ENCODE data around the gene NFATC3. TPM values are rescaled to one million over a fixed set of nuclear protein-coding genes. Genes with fewer than 3 reads are reported as not detected.

NFATC3 gene
- total RNA-seq, 1 experiment from 2014 or later = 33.0 TPM

DNA sequence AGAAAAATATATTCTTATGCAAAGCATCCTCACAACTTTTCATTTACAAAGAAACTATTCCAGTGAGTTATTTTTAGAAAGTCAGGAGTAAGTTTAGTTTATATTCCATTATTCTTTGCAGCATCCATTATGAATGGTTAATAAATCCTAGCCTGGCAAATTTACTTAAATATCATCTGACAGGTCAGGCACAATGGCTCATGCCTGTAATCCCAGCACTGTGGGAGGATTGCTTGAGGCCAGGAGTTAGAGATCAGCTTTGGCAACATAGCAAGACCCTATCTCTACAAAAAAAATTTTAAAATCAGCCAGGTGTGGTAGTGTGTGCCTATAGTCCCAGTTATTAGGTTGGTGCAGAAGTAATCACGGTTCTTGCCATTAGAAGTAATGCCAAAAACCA, 137.9 kb downstream of the NFATC3 start:
- TF ChIP-seq, protein P1, sequence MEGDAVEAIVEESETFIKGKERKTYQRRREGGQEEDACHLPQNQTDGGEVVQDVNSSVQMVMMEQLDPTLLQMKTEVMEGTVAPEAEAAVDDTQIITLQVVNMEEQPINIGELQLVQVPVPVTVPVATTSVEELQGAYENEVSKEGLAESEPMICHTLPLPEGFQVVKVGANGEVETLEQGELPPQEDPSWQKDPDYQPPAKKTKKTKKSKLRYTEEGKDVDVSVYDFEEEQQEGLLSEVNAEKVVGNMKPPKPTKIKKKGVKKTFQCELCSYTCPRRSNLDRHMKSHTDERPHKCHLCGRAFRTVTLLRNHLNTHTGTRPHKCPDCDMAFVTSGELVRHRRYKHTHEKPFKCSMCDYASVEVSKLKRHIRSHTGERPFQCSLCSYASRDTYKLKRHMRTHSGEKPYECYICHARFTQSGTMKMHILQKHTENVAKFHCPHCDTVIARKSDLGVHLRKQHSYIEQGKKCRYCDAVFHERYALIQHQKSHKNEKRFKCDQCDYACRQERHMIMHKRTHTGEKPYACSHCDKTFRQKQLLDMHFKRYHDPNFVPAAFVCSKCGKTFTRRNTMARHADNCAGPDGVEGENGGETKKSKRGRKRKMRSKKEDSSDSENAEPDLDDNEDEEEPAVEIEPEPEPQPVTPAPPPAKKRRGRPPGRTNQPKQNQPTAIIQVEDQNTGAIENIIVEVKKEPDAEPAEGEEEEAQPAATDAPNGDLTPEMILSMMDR (conservative IDR thresholded peaks at IDR 0.05) = no peak
- peaks cover 2% of the 10 kb centered on the region; the same call in 1 of the 2 replicates for H3K4me1 ChIP-seq (ENCODE audit: insufficient read depth, low read length)
- no peak overlapping the region for H3K18ac ChIP-seq (ENCODE audit: insufficient read length, low read depth, low read length)
- H2BK5ac ChIP-seq (ENCODE audit: insufficient read length, low read length) = no peak overlapping the region
- no peak overlapping the region for H2AK5ac ChIP-seq (ENCODE audit: insufficient read length, low read length)
- H2AFZ ChIP-seq (ENCODE audit: low read length) = no peak overlapping the region
- no peaks in the 10 kb centered on the region for H3K23me2 ChIP-seq (ENCODE audit: insufficient read length, low read depth, low read length, poor library complexity, severe bottlenecking)
- no peaks in the 10 kb centered on the region for H3K27me3 ChIP-seq (ENCODE audit: insufficient read depth, low read length)
- H3K27ac Mint-ChIP-seq = no peak overlapping the region
- no peak overlapping the region for H3K4me2 ChIP-seq (ENCODE audit: insufficient read depth, insufficient read length, low read length)
- no peak overlapping the region for H2BK120ac ChIP-seq (ENCODE audit: low read depth, low read length, poor library complexity, severe bottlenecking)
- no peak overlapping the region for H2BK15ac ChIP-seq (ENCODE audit: low read depth, low read length)
- H3K56ac ChIP-seq (ENCODE audit: insufficient read length, low read depth, low read length) = no peak overlapping the region
- H2BK20ac ChIP-seq (ENCODE audit: low read depth, low read length, poor library complexity, severe bottlenecking) = no peak overlapping the region
- no peak overlapping the region for H3T11ph ChIP-seq (ENCODE audit: low read length)
- H4K91ac ChIP-seq (ENCODE audit: insufficient read length, low read depth, low read length) = no peak overlapping the region
- peaks cover 6 to 9% of the 10 kb centered on the region in 2 experiments for H3K4me1 Mint-ChIP-seq
- H3K9me3 Mint-ChIP-seq = no peaks in the 10 kb centered on the region
- DNase-seq = no peak
- no peak overlapping the region for H4K8ac ChIP-seq (replicated peaks; ENCODE audit: insufficient read length, low read depth, low read length)
- no peak overlapping the region for H3K4me3 Mint-ChIP-seq
- H3K36me3 Mint-ChIP-seq (ENCODE audit: insufficient read depth in 1 of 3, low read depth in 3 of 3) = peaks cover 0 to 1% (median 0%) of the 10 kb centered on the region in 3 experiments; a peak in 2 of 7 replicates
- H3K14ac ChIP-seq (ENCODE audit: insufficient read depth, low read length) = no peak overlapping the region
- no peaks in the 10 kb centered on the region for H3K9me3 ChIP-seq (ENCODE audit: control insufficient read depth, low read depth, low read length)
- no peaks in the 10 kb centered on the region for H3K79me1 ChIP-seq (ENCODE audit: insufficient read depth, low read depth, low read length, poor library complexity, severe bottlenecking)
- no peak overlapping the region for H4K5ac ChIP-seq (ENCODE audit: insufficient read length, low read depth, low read length)
- H3K27ac ChIP-seq (ENCODE audit: insufficient read length, low read depth, low read length) = no peak overlapping the region
- no CpG with 5 or more reads among the region's 1 CpG for WGBS (ENCODE audit: extremely low coverage, insufficient read length, low lambda C conversion rate)
- H2BK12ac ChIP-seq (ENCODE audit: insufficient read length, low read depth, low read length) = no peak overlapping the region
- H3K9ac ChIP-seq (ENCODE audit: extremely low read depth, insufficient read length, low read length) = no peak overlapping the region
- no peak overlapping the region for H3K23ac ChIP-seq (ENCODE audit: insufficient read length, low read depth, low read length)
- H3K27me3 Mint-ChIP-seq (ENCODE audit: low read depth) = no peaks in the 10 kb centered on the region
- H3K4ac ChIP-seq (ENCODE audit: low read depth, low read length) = no peak overlapping the region
- no peaks in the 10 kb centered on the region for H3K79me2 ChIP-seq (ENCODE audit: insufficient read depth, low read length)
- no peaks in the 10 kb centered on the region for H4K20me1 ChIP-seq (ENCODE audit: control insufficient read depth, insufficient read depth, insufficient read length)
